NCI-H146 (cell line): ENCODE measurements around the gene CACNA1G.
A peak's percentile ranks its signal among the peaks of the same experiment; 100 is the strongest.

ENCODE experiments used
- DNase-seq: peaks from one replicate; lab custom pipeline; 2025; lab: John Stamatoyannopoulos, UW

CACNA1G gene

DNA sequence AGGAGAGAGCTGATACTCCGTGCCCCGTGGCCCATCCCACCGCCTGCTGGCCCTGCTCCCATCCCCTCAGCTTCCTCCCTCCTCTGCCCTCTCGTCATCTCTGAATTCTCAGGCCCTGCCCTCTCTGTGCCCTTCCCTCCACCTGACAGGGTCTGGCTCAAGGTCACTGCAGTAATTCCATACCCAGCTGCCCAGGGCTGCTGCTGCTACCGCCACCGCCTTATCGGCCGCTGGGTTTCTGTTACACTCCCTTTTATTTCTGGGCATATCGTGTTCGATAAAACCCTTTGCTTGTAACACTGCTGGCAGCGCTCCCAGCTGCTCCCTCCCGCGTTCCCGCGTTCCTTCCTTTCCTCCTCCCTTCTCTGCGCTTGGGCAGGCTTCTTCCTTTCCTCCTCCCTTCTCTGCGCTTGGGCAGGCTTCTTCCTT, 26.8 kb upstream of the CACNA1G start:
- DNase-seq = peak; percentile 51

- no peak for DNase-seq
Measured at GRCh38 chr17:50534222-50534978, 26.1 kb upstream of the CACNA1G start.

DNA sequence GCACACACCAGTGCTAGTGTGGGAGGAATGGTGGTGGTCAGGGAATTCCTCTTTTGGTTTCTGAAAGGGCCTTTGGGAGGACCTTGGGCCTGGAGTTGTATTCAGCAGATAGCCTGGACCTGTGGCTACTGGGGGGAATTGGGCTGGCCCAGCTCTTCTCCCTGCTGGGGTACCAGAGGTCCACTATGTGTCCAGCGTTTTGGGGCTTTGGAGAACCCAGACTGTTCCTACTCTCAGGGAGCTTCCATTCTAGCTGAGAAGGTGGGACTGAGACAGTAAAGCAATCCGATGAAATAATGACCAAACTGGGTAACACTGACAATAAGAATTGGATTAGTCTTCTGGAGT, 25.6 kb upstream of the CACNA1G start:
- DNase-seq = no peak

DNA sequence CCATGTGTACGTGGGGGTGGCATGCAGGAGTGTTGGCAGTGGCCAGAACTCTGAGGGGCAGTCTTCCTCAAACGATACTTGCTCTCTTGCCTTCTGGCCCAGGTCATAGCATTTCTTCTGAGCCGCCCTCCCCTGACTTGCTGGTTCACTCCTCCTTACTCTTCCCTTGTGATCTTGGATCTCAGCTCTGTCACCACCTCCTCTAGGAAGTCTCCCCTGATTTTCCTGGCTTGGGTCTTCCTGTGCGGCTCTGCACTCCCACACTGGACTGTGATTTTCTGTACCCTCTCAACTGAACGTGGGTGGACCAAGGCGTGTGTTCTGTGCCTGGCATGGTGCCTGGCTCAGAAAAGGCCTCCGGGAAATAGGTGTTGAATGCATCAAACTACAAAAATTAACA, 25.1 kb upstream of the CACNA1G start:
- DNase-seq = no peak

DNA sequence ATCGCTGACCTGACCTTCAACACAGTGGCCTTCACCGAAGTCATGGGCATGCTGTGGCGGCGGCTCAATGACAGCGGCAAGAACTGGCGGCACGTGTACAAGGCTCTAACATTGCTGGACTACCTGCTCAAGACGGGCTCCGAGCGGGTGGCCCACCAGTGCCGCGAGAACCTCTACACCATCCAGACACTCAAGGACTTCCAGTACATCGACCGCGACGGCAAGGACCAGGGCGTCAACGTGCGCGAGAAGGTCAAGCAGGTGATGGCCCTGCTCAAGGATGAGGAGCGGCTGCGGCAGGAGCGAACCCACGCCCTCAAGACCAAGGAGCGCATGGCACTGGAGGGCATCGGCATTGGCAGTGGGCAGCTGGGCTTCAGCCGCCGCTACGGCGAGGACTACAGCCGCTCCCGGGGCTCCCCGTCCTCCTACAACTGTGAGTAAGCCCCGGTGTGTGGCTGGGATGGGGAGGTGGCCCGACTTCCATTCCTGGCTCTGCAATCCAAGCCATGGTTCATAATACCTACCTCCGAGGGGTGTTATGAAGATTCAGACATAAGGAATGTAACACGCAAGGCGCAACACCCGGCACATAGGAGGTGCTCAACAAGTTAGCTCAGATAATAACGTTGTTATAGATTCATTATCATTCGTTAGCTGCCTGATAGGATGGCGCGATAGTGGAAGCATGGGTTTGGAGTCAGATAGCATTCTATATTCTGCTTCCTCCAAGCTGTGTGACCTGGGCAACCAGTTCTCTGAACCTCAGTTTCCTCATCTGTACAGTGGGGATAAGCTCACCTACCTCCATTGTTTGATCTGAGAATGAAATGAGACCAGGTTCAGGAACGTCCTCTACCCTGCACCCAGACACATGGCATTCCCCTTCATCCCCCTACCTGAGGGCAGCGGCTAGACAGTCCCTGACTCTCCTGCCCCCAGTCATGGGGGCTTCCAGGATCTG, 23.6 kb upstream of the CACNA1G start:
- DNase-seq = no peak

- no peak for DNase-seq
Measured at GRCh38 chr17:50537721-50538548, 22.6 kb upstream of the CACNA1G start.

DNA sequence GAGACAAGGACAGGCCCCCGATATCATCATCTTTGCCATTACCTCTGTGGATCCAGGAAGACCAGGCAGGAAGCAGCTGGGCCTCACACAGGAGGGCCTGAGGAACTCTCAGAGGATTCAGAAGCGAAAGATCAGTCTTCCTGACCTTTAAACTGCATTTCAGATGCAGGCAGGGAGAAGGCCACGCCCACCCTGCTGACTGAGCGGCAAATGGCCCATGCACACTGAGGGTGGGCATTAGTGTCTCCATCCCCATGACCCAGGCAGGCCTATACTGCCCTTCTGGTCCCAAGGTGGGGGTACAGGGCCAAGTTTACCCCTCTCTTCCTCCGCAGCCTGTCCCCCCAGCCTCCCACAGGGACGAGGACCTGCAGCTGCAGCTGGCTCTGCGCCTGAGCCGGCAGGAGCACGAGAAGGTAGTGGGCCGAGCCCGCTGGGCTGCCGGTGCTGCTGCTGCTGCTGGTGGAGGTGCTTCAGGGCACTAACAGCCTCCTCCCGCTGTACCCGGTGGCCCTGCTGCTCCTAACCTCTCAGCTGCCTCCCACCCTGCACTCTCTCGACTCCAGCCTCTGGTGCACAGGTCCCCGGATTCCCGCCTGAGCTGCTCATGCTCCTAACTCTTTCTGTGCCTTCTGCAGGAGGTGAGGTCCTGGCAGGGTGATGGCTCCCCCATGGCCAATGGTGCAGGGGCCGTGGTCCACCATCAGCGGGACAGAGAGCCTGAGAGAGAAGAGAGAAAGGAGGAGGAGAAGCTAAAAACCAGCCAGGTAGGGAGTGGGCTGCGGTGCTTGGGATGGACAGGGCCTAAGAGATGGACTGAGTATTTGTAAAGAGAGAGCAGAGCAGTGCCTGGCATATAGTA, 21.7 kb upstream of the CACNA1G start:
- no peak for DNase-seq

GRCh38 chr17:50539762-50540559, 20.6 kb upstream of the CACNA1G start:
- DNase-seq = no peak

DNA sequence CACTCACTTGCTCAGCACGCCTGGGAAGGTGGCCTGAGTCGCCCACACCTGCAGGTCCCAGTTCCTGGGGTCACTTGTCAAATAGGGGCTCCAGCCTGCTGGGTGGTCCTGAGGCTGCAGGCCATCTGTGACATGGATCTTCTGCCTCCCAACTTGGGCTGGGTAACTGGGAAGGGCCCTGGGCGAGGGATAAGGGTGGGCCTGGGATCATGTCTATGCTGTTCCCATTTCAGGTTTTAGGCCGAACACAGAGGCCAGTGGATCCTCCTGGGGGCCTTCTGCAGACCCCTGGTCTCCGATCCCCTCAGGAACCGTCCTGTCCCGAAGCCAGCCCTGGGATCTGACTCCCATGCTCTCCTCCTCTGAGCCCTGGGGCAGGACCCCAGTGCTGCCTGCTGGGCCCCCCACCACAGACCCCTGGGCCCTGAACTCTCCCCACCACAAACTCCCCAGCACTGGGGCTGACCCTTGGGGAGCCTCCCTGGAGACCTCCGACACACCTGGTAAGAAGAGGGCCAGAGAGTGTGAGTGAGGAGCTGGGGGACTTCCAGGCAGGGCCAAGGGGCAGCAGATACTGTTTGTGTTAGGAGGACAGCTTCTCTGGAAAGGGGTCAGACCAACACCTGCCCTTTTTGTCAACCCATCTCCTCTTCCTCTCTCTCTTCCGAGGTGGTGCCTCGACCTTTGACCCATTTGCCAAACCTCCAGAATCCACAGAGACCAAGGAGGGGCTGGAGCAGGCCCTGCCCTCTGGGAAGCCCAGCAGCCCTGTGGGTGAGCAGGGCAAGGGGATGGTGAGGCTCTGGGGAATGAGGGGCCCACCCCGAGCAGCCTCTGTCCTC, 19.7 kb upstream of the CACNA1G start:
- no peak for DNase-seq

GRCh38 chr17:50541402-50541715, 19.2 kb upstream of the CACNA1G start:
- DNase-seq = no peak

DNA sequence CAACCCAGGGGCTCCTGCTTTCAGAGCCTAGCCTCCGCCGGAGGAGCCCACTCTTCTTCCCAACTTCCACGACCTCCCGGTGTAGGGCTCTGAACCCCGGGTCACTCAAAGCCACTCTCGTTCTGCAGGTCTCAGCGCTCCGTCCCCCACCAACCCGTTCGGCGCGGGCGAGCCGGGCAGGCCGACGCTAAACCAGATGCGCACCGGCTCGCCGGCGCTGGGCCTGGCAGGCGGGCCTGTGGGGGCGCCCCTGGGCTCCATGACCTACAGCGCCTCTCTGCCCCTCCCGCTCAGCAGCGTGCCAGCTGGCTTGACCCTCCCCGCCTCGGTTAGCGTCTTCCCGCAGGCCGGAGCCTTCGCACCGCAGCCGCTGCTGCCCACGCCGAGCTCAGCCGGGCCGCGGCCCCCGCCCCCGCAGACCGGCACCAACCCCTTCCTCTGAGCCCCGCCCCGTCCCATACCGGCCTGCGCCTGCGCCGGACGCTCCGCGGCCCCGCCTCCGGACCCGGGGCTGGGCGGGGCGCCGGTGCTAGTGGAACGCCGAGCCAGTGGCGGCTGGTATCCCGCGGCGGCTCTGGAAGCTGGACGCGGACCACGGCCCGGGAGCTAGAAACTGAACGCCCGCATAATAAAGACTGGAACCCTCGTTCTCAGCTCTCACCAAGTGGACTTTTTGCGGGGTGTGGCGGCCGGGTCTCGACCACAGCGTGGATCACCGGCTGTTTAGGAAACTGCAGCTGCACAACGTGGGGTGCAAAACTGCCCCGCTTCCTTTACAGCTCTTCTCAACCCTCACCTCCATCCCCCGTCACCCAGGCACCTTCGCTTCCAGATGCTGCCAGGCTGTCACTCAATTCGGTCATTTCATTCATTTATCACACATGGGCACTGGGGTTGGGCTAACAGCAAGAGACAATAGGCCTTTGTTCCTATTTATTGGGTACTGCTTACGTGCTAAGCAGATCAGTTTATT, 18.5 kb upstream of the CACNA1G start:
- DNase-seq = peak; percentile 80

DNA sequence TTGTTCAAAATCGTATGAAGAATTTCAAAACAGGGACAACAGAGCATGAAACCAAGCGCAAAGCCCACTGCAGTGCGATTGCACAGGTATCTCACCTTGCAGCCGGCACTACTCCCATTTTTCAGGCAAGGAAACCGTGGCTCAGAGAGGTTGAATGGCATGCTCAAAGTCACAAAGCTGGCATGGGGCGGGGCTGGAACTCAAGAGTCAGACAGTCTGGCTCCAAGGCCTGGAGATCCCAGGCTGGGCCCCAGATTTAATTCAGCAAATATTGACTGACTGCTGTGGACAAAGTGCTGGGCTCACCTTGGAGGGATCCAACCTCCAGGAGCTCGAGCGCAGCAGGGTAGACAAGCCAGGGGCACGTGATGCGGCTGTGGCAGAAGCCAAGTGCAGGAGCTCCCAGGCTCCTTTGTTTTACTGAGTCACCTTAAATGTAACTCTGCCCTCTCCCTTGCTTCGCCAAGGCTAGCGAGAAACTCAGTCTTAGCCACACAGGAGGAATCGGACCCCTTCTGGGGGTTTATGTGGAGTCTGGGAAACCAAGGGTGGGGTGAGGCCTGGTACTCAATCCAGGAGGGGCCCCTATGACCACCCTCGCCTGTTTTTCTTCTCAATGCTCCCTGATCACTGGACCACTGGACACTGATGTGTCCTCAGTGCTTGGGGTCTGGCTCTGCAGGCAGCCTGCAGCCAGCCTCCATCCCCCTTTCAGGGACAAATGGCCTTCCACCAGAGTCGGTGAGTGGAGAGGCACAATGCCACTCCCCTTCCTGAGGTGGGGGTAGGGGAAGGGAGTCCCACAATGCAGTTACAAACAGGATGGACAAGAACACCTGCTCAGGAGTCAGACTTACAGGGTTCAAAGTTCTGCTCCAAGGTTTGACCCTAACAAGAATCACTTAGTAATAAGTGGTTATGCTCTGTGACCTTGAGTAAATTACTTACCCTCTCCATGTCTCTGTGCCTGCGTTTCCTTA, 17.4 kb upstream of the CACNA1G start:
- peak; percentile 81 for DNase-seq

DNA sequence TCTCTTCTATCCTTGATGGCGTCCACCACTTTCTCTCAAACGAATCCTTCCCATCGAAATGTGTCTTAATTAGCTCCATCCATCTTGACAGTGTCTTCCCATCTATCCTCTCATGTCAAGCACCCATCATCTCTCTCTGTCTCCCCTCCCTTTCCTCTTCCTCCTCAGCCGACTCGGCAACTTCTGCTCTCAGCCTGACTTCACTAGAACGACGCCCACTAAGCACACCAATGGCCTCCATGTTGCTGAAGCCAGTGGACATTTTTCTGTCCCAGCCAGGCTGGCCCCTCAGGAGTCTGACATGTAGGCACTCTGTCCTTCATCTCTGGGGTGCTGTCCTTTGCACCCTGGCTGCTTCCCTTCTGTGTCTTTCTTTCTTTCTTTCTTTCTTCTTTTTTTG, 16.0 kb upstream of the CACNA1G start:
- DNase-seq = no peak

DNA sequence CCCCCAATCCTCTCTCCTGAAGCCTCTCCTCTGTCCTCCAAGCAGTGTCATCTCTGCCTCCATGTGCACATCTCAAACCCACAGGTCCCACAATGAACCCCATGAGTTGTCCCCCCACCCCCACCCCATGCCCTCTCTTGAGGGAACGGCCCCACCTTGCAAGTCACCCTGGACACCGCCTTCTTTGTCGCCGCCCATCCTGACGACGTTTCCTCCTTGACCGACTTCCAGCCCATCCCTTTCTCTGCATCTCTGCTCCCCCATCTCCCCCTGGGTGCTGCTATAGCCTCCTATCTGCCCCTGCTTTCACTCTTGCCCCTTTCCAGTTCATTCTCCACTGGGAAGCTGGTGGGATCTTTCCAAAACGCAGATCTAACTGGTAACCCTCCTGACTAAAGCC, 15.2 kb upstream of the CACNA1G start:
- DNase-seq = no peak

DNA sequence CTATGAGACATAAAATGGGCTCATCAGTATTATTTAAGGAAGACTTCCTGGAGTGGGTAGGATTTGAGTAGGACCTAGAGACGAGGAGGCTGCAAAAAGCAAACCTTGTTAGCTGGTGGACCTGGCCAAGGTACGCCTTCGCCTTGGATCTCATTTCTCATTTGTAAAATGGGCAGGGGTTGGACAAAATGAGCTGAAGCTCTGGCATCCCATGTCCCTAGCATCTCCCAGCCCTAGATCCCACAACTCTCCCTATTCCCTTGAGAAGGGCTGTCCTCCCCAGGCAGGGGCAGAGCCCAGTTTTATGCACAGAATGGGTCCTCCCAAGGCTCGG, 13.8 kb upstream of the CACNA1G start:
- no peak for DNase-seq

DNA sequence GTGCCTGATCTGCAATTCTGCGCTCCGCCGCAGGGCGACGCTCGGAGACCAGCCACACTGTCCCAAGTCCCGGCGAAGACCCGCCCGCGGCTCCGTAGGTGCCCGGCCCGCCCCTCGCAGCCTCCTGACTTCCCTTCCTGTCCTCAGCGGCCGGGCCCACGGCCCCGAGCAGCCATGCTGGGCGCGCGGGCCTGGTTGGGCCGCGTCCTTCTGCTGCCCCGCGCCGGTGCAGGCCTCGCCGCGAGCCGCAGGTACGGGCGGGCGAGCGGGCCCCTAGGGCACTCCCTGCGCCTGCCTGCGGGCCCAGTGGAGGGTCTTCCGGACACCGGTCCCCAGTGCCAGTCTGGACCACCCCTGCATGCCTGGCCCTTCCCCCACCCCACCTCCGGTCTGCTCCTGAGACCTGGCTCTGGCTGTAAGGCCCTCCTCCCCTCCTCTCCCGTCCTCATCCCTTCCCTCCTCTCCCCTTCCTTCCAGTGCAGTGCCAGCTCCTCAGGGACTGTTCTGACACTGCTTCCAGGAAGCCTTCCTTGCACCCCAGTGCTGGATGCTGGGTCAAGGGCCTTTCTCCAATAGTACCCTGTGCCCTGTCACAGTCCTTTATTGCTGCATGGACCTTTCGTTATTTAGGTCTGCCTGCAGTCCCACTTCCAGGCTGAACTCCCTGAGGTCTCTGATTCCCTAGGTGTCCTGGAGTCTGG, 13.3 kb upstream of the CACNA1G start, which contains the start of gene SPATA20:
Gene SPATA20, plus strand, starts transcription at position 140 of the 701 bp plus-strand sequence. Its CDS starts 35 bp downstream, at position 175.
- DNase-seq = peak; percentile 90

GRCh38 chr17:50547736-50548083, 12.8 kb upstream of the CACNA1G start:
- no peak for DNase-seq
